Measurements from ENCODE around the gene SUSD3. TPM values are rescaled to one million over a fixed set of nuclear protein-coding genes. Genes with fewer than 3 reads are reported as not detected.

Gene SUSD3
- total and polyA plus RNA-seq, 2 donors (not counting 3 experiments of a cell fraction or from before 2014, with no cell fraction given): not detected

GRCh38 chr9:93079371-93079770 lies 20.9 kb downstream of the SUSD3 start:
- H3K79me2 ChIP-seq (ENCODE audit: control insufficient read depth, insufficient read depth, low read length): no peaks in the 10 kb centered on the region
- H3K4me3 ChIP-seq (replicated peaks in 1 of 3; ENCODE audit: insufficient read depth in 1 of 3, low read depth in 1 of 3, low read length in 3 of 3): no peak overlapping the region
- no peaks in the 10 kb centered on the region for H3K9me3 ChIP-seq (replicated peaks; ENCODE audit: control insufficient read depth, insufficient read depth, low read length)
- H2AFZ ChIP-seq (ENCODE audit: low read depth, low read length): no peak overlapping the region
- ChIA-PET CTCF (no interaction called here), POLR2A (no interaction called here)
- no peaks in the 10 kb centered on the region for H4K20me1 ChIP-seq (replicated peaks; ENCODE audit: control insufficient read depth, extremely low read depth, insufficient read depth, low read length)
- dilution Hi-C loops (cut with MboI; ENCODE audit: extremely low pct_ligation_motif_present, low sequenced_read_pairs): no loop called here
- H3K27me3 ChIP-seq (ENCODE audit: control insufficient read depth in 2 of 2, insufficient read depth in 2 of 2, low read length in 2 of 2): no peaks in the 10 kb centered on the region
- FAIRE-seq (no peak), DNase-seq (ENCODE audit: low read depth, low spot score) (no peak)
- H3K4me2 ChIP-seq (ENCODE audit: insufficient read depth, low read length): no peak overlapping the region
- intact Hi-C loops (cut with micrococcal nuclease): no loop called here
- H3K27ac ChIP-seq (ENCODE audit: insufficient read depth, low read depth, low read length): no peak overlapping the region
- TF ChIP-seq GATA2 (IDR thresholded peaks at IDR 0.05; ENCODE audit: insufficient read depth, insufficient read length, low read depth, low read length) (no peak), POLR2AphosphoS5 (IDR thresholded peaks at IDR 0.05; ENCODE audit: insufficient read depth, low read depth, low read length) (no peak), JUN (IDR thresholded peaks at IDR 0.05; ENCODE audit: borderline replicate concordance, insufficient read depth, insufficient read length, low read depth) (no peak), FOS (IDR thresholded peaks at IDR 0.05; ENCODE audit: borderline replicate concordance, insufficient read depth, low read length) (no peak), POLR2A (IDR thresholded peaks at IDR 0.05; ENCODE audit: low read depth, low read length) (no peak), CTCF (IDR thresholded peaks at IDR 0.05; ENCODE audit: extremely low read depth in 1 of 2, insufficient read depth in 1 of 2, low read depth in 1 of 2, low read length in 2 of 2) (no peak), MAX (IDR thresholded peaks at IDR 0.05; ENCODE audit: insufficient read depth, insufficient read length) (no peak), EZH2 (IDR thresholded peaks at IDR 0.05; ENCODE audit: borderline replicate concordance, low read depth, low read length, severe bottlenecking) (no peak), MYC (IDR thresholded peaks at IDR 0.05; ENCODE audit: low read depth, low read length) (no peak)
- no peaks in the 10 kb centered on the region for H3K9me1 ChIP-seq (replicated peaks; ENCODE audit: control insufficient read depth, extremely low read depth, insufficient read depth, low read length)
- H3K4me1 ChIP-seq (ENCODE audit: control insufficient read depth, extremely low read depth, insufficient read depth, low read length): no peaks in the 10 kb centered on the region
- BruUV-seq (replicated peaks): no TSS peak
- no peak overlapping the region for H3K9ac ChIP-seq (replicated peaks; ENCODE audit: extremely low read depth, insufficient read depth, low read length)
- H3K36me3 ChIP-seq (ENCODE audit: control insufficient read depth in 2 of 2, extremely low read depth in 1 of 2, insufficient read depth in 2 of 2, low read length in 2 of 2): no peaks in the 10 kb centered on the region

Measured in endothelial cell of umbilical vein (primary cell).